ENCODE measurements around the gene TMEM165. TPM values are rescaled to one million over a fixed set of nuclear protein-coding genes. Genes with fewer than 3 reads are reported as not detected.

TMEM165 gene
- total and polyA plus RNA-seq, 9 of the 15 experiments (the other 6 are each of a cell fraction or from before 2014, with no cell fraction given) = 21.3 to 145 (median 96.8) TPM

GRCh38 chr4:55358668-55359067 lies 37.1 kb upstream of the TMEM165 start (continued):
- TF ChIP-seq ZBTB43 (CRISPR knock-in tag; IDR thresholded peaks at IDR 0.05) (no peak), ZNF431 (CRISPR knock-in tag; IDR thresholded peaks at IDR 0.05) (no peak), MTA3 (IDR thresholded peaks at IDR 0.05; ENCODE audit: borderline replicate concordance) (no peak), JUND (IDR thresholded peaks at IDR 0.05; ENCODE audit: borderline replicate concordance, low read depth, low read length) (peak; percentile 55; the same call in 1 of the 2 replicates), JUND (tag; IDR thresholded peaks at IDR 0.05; ENCODE audit: borderline replicate concordance, low read depth, low read length) (peak; percentile 64; the same call in 2 of the 3 replicates), DPF2 (IDR thresholded peaks at IDR 0.05) (peak; percentile 59; the same call in 1 of the 2 replicates), RBFOX2 (IDR thresholded peaks at IDR 0.05; ENCODE audit: low read depth, low read length) (no peak), BCOR (IDR thresholded peaks at IDR 0.05) (no peak), ZNF780A (CRISPR knock-in tag; IDR thresholded peaks at IDR 0.05) (no peak), USF1 (CRISPR knock-in tag; IDR thresholded peaks at IDR 0.05) (no peak), HDAC2 (IDR thresholded peaks at IDR 0.05) (no peak), MAFG (tag; conservative IDR thresholded peaks at IDR 0.05) (peak; percentile 91), RB1 (IDR thresholded peaks at IDR 0.05; ENCODE audit: low read depth) (no peak), SIN3B (IDR thresholded peaks at IDR 0.05; ENCODE audit: low read depth) (no peak)
- TF ChIP-seq, protein P1, sequence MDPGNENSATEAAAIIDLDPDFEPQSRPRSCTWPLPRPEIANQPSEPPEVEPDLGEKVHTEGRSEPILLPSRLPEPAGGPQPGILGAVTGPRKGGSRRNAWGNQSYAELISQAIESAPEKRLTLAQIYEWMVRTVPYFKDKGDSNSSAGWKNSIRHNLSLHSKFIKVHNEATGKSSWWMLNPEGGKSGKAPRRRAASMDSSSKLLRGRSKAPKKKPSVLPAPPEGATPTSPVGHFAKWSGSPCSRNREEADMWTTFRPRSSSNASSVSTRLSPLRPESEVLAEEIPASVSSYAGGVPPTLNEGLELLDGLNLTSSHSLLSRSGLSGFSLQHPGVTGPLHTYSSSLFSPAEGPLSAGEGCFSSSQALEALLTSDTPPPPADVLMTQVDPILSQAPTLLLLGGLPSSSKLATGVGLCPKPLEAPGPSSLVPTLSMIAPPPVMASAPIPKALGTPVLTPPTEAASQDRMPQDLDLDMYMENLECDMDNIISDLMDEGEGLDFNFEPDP (CRISPR knock-in tag; IDR thresholded peaks at IDR 0.05) = no peak
- TF ChIP-seq, protein P2, sequence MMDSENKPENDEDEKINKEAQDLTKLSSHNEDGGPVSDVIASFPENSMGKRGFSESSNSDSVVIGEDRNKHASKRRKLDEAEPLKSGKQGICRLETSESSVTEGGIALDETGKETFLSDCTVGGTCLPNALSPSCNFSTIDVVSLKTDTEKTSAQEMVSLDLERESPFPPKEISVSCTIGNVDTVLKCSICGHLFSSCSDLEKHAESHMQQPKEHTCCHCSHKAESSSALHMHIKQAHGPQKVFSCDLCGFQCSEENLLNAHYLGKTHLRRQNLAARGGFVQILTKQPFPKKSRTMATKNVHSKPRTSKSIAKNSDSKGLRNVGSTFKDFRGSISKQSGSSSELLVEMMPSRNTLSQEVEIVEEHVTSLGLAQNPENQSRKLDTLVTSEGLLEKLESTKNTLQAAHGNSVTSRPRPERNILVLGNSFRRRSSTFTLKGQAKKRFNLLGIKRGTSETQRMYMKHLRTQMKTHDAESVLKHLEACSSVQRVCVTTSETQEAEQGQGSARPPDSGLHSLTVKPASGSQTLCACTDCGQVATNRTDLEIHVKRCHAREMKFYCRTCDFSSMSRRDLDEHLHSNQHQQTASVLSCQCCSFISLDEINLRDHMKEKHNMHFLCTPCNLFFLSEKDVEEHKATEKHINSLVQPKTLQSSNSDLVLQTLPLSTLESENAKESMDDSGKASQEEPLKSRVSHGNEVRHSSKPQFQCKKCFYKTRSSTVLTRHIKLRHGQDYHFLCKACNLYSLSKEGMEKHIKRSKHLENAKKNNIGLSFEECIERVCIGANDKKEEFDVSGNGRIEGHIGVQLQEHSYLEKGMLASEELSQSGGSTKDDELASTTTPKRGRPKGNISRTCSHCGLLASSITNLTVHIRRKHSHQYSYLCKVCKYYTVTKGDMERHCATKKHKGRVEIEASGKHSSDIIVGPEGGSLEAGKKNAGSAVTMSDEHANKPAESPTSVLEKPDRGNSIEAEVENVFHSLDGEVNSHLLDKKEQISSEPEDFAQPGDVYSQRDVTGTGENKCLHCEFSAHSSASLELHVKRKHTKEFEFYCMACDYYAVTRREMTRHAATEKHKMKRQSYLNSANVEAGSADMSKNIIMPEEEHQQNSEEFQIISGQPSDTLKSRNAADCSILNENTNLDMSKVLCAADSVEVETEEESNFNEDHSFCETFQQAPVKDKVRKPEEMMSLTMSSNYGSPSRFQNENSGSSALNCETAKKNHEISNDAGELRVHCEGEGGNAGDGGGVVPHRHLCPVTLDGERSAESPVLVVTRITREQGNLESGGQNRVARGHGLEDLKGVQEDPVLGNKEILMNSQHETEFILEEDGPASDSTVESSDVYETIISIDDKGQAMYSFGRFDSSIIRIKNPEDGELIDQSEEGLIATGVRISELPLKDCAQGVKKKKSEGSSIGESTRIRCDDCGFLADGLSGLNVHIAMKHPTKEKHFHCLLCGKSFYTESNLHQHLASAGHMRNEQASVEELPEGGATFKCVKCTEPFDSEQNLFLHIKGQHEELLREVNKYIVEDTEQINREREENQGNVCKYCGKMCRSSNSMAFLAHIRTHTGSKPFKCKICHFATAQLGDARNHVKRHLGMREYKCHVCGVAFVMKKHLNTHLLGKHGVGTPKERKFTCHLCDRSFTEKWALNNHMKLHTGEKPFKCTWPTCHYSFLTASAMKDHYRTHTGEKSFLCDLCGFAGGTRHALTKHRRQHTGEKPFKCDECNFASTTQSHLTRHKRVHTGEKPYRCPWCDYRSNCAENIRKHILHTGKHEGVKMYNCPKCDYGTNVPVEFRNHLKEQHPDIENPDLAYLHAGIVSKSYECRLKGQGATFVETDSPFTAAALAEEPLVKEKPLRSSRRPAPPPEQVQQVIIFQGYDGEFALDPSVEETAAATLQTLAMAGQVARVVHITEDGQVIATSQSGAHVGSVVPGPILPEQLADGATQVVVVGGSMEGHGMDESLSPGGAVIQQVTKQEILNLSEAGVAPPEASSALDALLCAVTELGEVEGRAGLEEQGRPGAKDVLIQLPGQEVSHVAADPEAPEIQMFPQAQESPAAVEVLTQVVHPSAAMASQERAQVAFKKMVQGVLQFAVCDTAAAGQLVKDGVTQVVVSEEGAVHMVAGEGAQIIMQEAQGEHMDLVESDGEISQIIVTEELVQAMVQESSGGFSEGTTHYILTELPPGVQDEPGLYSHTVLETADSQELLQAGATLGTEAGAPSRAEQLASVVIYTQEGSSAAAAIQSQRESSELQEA (IDR thresholded peaks at IDR 0.05; ENCODE audit: low read depth) = no peak
- TF ChIP-seq, protein P3, sequence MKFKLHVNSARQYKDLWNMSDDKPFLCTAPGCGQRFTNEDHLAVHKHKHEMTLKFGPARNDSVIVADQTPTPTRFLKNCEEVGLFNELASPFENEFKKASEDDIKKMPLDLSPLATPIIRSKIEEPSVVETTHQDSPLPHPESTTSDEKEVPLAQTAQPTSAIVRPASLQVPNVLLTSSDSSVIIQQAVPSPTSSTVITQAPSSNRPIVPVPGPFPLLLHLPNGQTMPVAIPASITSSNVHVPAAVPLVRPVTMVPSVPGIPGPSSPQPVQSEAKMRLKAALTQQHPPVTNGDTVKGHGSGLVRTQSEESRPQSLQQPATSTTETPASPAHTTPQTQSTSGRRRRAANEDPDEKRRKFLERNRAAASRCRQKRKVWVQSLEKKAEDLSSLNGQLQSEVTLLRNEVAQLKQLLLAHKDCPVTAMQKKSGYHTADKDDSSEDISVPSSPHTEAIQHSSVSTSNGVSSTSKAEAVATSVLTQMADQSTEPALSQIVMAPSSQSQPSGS (CRISPR knock-in tag; IDR thresholded peaks at IDR 0.05) = no peak
